H1 (cell line): ENCODE results near the gene CAPN2.

Experiments
- CEBPB ChIP-seq: IDR thresholded peaks from 2 replicates; pipeline ENCODE4 v1.6.1; 2012; ENCODE audit warnings: low read depth, low read length
- CTCF ChIP-seq, 3 experiments: IDR thresholded peaks; 1 replicate in 2 of 3; 2 replicates in 1 of 3; pipeline versions ENCODE4 v1.5.1 to v1.6.1; 2011; ENCODE audit warnings: low read length in 3 of 3, mild to moderate bottlenecking in 3 of 3, inconsistent platforms in 2 of 3, low read depth in 1 of 3, moderate library complexity in 1 of 3; ENCODE audit not compliant: insufficient read depth in 1 of 3; ENCODE audit errors: control extremely low read depth in 1 of 3
- E2F6 ChIP-seq: IDR thresholded peaks from 2 replicates; pipeline ENCODE4 v1.6.1; 2012; ENCODE audit warnings: inconsistent platforms
- HDAC6 ChIP-seq: IDR thresholded peaks from one replicate; pipeline ENCODE4 v1.7.1; 2012; ENCODE audit warnings: low read depth, mild to moderate bottlenecking, inconsistent platforms, low read length, moderate library complexity
- POLR2A ChIP-seq, 2 experiments: IDR thresholded peaks; 1 replicate in 1 of 2; 2 replicates in 1 of 2; pipeline ENCODE4 v1.6.1; 2011; ENCODE audit warnings: low read depth in 2 of 2, low read length in 2 of 2, mild to moderate bottlenecking in 2 of 2; ENCODE audit errors: control extremely low read depth in 1 of 2
- YY1 ChIP-seq: IDR thresholded peaks from 2 replicates; pipeline ENCODE4 v1.6.1; 2011; ENCODE audit warnings: low read depth, mild to moderate bottlenecking, low read length

GRCh38 chr1:223720971-223721591 lies 8.7 kb downstream of the CAPN2 start:
- TF ChIP-seq POLR2A (IDR thresholded peaks at IDR 0.05; ENCODE audit: control extremely low read depth in 1 of 2, low read depth in 2 of 2, low read length in 2 of 2) (no peak), CTCF (IDR thresholded peaks at IDR 0.05; ENCODE audit: control extremely low read depth in 1 of 3, insufficient read depth in 1 of 3, low read depth in 1 of 3, low read length in 3 of 3) (no peak), CEBPB (no peak), E2F6 (no peak), HDAC6 (no peak), YY1 (no peak)
